ENCODE measurements around the gene SLC25A21. TPM values are rescaled to one million over a fixed set of nuclear protein-coding genes. Genes with fewer than 3 reads are reported as not detected.

The SLC25A21 gene
- total and polyA plus RNA-seq, 8 donors = 0.37 to 0.92 (median 0.60) TPM

- WGBS, 2 donors = 90 to 91% methylated on average over 3 of the region's 3 CpGs
- ATAC-seq (no peak), FAIRE-seq (no peak)
These were observed 420.5 kb downstream of the SLC25A21 start for GRCh38 chr14:36751920-36752319.

GRCh38 chr14:36751106-36751505, 421.3 kb downstream of the SLC25A21 start:
- no peak for FAIRE-seq
- Histone ChIP-seq H3K4me3 (no peak overlapping the region), H3K9me3 (no peaks in the 10 kb centered on the region), H3K27ac (no peak overlapping the region), H3K36me3 (no peaks in the 10 kb centered on the region), H3K4me1 (no peaks in the 10 kb centered on the region), H3K27me3 (no peaks in the 10 kb centered on the region)
- DNase-seq = no peak
- ATAC-seq = no peak
- TF ChIP-seq CTCF (IDR thresholded peaks at IDR 0.05) = no peak
- intact Hi-C loops (cut with DNase I) = no loop called here

More at GRCh38 chr14:36751920-36752319, 420.5 kb downstream of the SLC25A21 start:
- no peaks in the 10 kb centered on the region for H3K9me3 ChIP-seq
- no peak overlapping the region for H3K27ac ChIP-seq
- no peak for TF ChIP-seq CTCF (IDR thresholded peaks at IDR 0.05)
- no peak overlapping the region for H3K4me3 ChIP-seq
- no peaks in the 10 kb centered on the region for H3K4me1 ChIP-seq
- H3K36me3 ChIP-seq = no peaks in the 10 kb centered on the region
- no peak for DNase-seq
- H3K27me3 ChIP-seq = no peaks in the 10 kb centered on the region
- intact Hi-C loops (cut with DNase I) = no loop called here

- no peak for ATAC-seq
- Histone ChIP-seq H3K9me3 (no peaks in the 10 kb centered on the region), H3K4me3 (no peak overlapping the region), H3K27me3 (no peaks in the 10 kb centered on the region), H3K36me3 (no peaks in the 10 kb centered on the region), H3K4me1 (no peaks in the 10 kb centered on the region), H3K27ac (no peak overlapping the region)
- TF ChIP-seq CTCF (IDR thresholded peaks at IDR 0.05) = no peak
- no peak for FAIRE-seq
- WGBS, 2 donors = 63 to 76% methylated on average over 1 of the region's 1 CpG
- no peak for DNase-seq
- intact Hi-C loops (cut with DNase I) = no loop called here
These were observed 422.2 kb downstream of the SLC25A21 start for GRCh38 chr14:36750244-36750643.

- Histone ChIP-seq H3K9me3 (no peaks in the 10 kb centered on the region), H3K36me3 (no peaks in the 10 kb centered on the region), H3K4me3 (no peak overlapping the region), H3K4me1 (no peaks in the 10 kb centered on the region), H3K27me3 (no peaks in the 10 kb centered on the region), H3K27ac (no peak overlapping the region)
- no peak for FAIRE-seq
- TF ChIP-seq CTCF (IDR thresholded peaks at IDR 0.05) = no peak
- no peak for DNase-seq
- intact Hi-C loops (cut with DNase I) = no loop called here
- 43 to 64% methylated on average over 3 of the region's 3 CpGs for WGBS, 2 donors
- no peak for ATAC-seq
These were observed 423.7 kb downstream of the SLC25A21 start for GRCh38 chr14:36748610-36749213.

GRCh38 chr14:36747411-36748184, 424.8 kb downstream of the SLC25A21 start:
- 39 to 42% methylated on average over 8 of the region's 8 CpGs for WGBS, 2 donors
- Histone ChIP-seq H3K4me3 (no peak overlapping the region), H3K27me3 (no peaks in the 10 kb centered on the region), H3K4me1 (no peaks in the 10 kb centered on the region), H3K27ac (no peak overlapping the region), H3K9me3 (no peaks in the 10 kb centered on the region), H3K36me3 (no peaks in the 10 kb centered on the region)
- intact Hi-C loops (cut with DNase I) = no loop called here
- no peak for FAIRE-seq
- TF ChIP-seq CTCF (IDR thresholded peaks at IDR 0.05) = peak in 3 of 4 donors; percentile 8 to 35 (median 24)
- peak in 1 of 4 donors; percentile 50 for ATAC-seq
- no peak for DNase-seq

Measured in pancreas (tissue), 10 donors.